GM12801 (cell line): ENCODE data around the gene IGFBPL1.

ENCODE experiments used
- CTCF ChIP-seq: IDR thresholded peaks from one replicate; pipeline ENCODE4 v1.5.1; 2011; ENCODE audit warnings: control low read depth; ENCODE audit not compliant: insufficient read length; ENCODE audit errors: extremely low read depth

IGFBPL1 gene

GRCh38 chr9:38423973-38424843, at the start of gene IGFBPL1:
Gene IGFBPL1 (minus strand): TSS chr9:38424454. CDS start chr9:38424424, 30 bp downstream.
- no peak for TF ChIP-seq CTCF

- no peak for TF ChIP-seq CTCF
Measured at GRCh38 chr9:38467404-38467803, 43.1 kb upstream of the IGFBPL1 start.

- no peak for TF ChIP-seq CTCF
Measured at GRCh38 chr9:38453835-38454234, 29.6 kb upstream of the IGFBPL1 start.

- TF ChIP-seq CTCF, result no peak
Measured at GRCh38 chr9:38451162-38451561, 26.9 kb upstream of the IGFBPL1 start.

- TF ChIP-seq CTCF, result no peak
Measured at GRCh38 chr9:38447703-38448102, 23.4 kb upstream of the IGFBPL1 start.

- TF ChIP-seq CTCF, result no peak
Measured at GRCh38 chr9:38445154-38446043, 21.1 kb upstream of the IGFBPL1 start.

- no peak for TF ChIP-seq CTCF
Measured at GRCh38 chr9:38443597-38443996, 19.3 kb upstream of the IGFBPL1 start.
